ENCODE measurements around the gene AQP12A.
"Not testable (repeated sequence)": the region's sequence is repeated elsewhere in the genome, so short reads cannot be mapped to it uniquely, and the experiment has no call there.

The AQP12A gene

DNA sequence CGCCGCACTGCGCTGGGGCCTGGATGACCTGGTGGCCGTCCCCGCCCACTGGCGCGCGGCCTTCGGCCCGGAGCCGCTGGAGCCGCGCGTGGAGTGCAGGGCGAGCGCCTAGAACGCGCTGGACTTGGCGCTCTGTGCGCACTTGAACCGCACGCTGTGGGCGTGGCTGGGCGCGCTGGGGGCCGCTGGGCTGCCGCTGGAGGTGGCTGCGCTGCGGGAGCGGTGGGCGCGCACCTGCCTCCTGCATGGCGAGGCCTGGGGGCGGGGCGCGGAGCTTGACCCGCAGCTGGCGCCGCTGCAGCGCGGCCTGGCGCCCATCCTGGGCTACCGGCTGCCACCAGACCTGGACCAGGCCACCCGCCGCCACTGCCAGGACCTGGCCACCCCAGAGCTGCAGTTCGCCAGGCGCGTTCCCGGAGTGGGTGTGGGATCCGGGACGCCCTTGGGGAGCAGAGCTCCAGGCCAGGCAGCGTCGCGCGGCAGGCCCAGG is 18.9 kb upstream of the AQP12A start:
- H3K36me3 ChIP-seq, result no peaks in the 10 kb centered on the region
- no peak overlapping the region for H3K4me3 ChIP-seq (ENCODE audit: low read depth in 1 of 2, low read length in 1 of 2)
- no peaks in the 10 kb centered on the region for H3K9me3 ChIP-seq
- H3K4me1 ChIP-seq (ENCODE audit: control insufficient read depth in 1 of 2, insufficient read depth in 1 of 2, low read depth in 1 of 2, low read length in 1 of 2), result no peaks in the 10 kb centered on the region
- H3K27ac ChIP-seq, result no peak overlapping the region
- peaks cover 64% of the 10 kb centered on the region for H3K27me3 ChIP-seq
- TF ChIP-seq, protein P1, sequence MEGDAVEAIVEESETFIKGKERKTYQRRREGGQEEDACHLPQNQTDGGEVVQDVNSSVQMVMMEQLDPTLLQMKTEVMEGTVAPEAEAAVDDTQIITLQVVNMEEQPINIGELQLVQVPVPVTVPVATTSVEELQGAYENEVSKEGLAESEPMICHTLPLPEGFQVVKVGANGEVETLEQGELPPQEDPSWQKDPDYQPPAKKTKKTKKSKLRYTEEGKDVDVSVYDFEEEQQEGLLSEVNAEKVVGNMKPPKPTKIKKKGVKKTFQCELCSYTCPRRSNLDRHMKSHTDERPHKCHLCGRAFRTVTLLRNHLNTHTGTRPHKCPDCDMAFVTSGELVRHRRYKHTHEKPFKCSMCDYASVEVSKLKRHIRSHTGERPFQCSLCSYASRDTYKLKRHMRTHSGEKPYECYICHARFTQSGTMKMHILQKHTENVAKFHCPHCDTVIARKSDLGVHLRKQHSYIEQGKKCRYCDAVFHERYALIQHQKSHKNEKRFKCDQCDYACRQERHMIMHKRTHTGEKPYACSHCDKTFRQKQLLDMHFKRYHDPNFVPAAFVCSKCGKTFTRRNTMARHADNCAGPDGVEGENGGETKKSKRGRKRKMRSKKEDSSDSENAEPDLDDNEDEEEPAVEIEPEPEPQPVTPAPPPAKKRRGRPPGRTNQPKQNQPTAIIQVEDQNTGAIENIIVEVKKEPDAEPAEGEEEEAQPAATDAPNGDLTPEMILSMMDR (IDR thresholded peaks at IDR 0.05), result no peak

DNA sequence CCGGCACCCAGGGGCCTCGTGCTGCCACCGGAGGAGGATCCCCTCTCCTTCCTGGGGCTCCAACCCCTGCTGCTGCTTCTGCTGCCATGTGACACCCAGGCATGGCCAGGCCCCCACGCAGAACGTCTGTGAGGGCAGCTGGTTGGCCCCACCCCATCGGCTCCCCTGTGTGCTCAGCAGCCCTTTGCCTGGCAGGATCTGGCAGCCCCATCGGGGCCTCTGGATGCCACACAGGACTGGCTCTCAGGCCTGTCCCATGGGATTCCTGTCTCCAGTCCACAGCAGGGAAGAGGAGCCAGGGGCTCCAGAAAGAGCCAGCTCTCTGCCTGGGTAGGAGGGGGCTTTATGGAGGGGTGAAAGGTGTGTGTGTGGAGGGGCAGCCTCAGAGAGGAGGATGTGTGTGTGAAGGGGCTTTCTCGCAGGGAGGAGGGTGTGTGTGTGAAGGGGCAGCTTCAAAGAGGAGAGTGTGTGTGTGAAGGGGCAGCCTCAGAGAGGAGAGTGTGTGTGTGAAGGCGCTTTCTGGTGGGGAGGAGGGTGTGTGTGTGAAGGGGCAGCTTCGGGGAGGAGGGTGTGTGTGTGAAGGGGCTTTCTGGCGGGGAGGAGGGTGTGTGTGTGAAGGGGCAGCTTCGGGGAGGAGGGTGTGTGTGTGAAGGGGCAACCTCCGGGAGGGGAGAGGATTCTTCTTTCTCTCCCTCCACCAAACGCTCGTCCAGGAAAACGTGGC is 17.0 kb upstream of the AQP12A start:
- not testable (repeated sequence) for H3K27ac ChIP-seq; H3K9me3 ChIP-seq; H3K4me1 ChIP-seq (ENCODE audit: control insufficient read depth in 1 of 2, insufficient read depth in 1 of 2, low read depth in 1 of 2, low read length in 1 of 2); H3K36me3 ChIP-seq; H3K4me3 ChIP-seq (ENCODE audit: low read depth in 1 of 2, low read length in 1 of 2)
- peaks cover 52% of the 10 kb centered on the region for H3K27me3 ChIP-seq

DNA sequence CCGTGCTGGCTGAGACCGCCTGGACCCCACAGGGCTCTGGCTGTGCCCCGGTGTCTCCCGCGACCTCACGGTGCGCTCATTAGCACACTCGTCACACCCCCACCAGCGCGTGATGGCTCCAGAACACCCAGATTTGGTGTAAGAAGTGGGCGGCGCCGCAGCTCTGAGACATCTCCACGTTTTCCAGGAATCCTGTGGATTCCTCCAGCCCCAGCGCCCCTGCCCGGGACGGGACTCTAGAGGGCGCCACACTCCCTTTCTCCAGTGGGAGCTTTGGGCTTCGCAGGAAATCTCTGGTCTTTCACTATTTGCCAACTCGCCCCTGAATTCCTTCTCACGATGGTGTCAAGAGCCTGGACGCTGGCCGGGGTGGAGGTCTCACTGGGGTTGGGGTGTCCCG is 16.3 kb upstream of the AQP12A start:
- not testable (repeated sequence) for H3K36me3 ChIP-seq; H3K4me3 ChIP-seq (ENCODE audit: low read depth in 1 of 2, low read length in 1 of 2); H3K4me1 ChIP-seq (ENCODE audit: control insufficient read depth in 1 of 2, insufficient read depth in 1 of 2, low read depth in 1 of 2, low read length in 1 of 2); H3K9me3 ChIP-seq; H3K27ac ChIP-seq
- H3K27me3 ChIP-seq, result peaks cover 46% of the 10 kb centered on the region

DNA sequence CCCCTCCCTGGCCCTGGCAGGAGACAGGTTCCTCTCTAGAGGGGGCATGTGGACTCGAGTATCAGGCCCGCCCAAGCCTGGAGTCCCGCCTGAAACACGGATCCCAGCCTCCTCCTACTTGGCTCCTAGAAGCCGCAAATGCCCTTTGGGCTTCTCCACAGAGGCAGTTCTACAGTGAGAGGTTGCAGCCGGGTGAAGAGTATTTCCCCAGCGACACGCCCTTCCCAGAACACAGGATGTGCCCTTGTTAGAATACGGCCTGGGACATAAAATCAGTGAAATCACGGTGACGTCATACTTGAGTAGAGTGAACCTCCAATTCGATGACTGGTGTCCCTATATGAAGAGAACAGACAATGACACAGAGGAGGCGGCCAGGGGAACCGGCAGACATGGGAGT is 13.6 kb upstream of the AQP12A start:
- H3K4me1 ChIP-seq (ENCODE audit: control insufficient read depth in 1 of 2, insufficient read depth in 1 of 2, low read depth in 1 of 2, low read length in 1 of 2); H3K36me3 ChIP-seq; H3K27ac ChIP-seq; H3K4me3 ChIP-seq (ENCODE audit: low read depth in 1 of 2, low read length in 1 of 2); H3K9me3 ChIP-seq: not testable (repeated sequence)
- H3K27me3 ChIP-seq, result peaks cover 19% of the 10 kb centered on the region

DNA sequence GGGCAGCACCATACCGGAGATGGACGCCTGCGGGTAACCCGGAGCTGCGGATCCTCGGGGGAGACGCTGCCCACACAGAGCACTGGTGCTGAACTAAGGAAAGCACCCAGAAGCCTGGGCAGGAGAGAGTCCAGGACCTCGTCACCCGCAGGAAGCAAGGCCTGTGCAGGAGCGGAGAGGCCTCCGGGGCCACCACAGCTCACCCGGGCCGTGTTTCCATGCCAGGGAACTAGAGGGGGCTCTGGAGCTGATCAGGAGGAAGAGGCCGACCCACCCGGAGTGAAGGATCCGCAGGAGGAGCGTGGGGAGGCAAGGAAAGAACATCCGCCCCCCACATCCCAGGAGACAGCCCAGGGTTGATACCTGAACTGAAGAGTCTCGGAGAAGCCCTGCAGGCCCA is 12.8 kb upstream of the AQP12A start:
- not testable (repeated sequence) for H3K36me3 ChIP-seq; H3K9me3 ChIP-seq; H3K4me1 ChIP-seq (ENCODE audit: control insufficient read depth in 1 of 2, insufficient read depth in 1 of 2, low read depth in 1 of 2, low read length in 1 of 2); H3K4me3 ChIP-seq (ENCODE audit: low read depth in 1 of 2, low read length in 1 of 2); H3K27ac ChIP-seq
- peaks cover 11% of the 10 kb centered on the region for H3K27me3 ChIP-seq

DNA sequence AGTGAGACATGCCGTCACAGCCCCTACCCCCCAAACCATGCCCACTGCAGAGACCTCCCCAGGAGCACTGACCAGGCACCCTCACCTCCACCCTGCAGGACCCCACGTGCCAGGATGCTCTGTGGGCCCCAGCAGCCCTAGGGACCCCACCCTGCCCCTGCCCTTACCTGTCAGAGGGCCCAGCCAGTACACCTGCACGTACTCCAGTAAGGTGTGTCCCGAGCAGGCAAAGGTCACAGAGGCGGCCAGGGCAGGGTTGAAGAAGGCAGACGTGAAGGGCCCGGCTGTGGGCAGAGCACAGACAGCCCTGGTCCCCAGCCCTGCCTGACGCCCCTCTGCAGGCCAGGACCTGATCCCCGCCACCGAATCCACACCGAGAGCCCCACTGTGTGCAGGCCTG is 11.5 kb upstream of the AQP12A start:
- H3K4me1 ChIP-seq (ENCODE audit: control insufficient read depth in 1 of 2, insufficient read depth in 1 of 2, low read depth in 1 of 2, low read length in 1 of 2); H3K4me3 ChIP-seq (ENCODE audit: low read depth in 1 of 2, low read length in 1 of 2); H3K27me3 ChIP-seq; H3K9me3 ChIP-seq; H3K36me3 ChIP-seq; H3K27ac ChIP-seq: not testable (repeated sequence)

DNA sequence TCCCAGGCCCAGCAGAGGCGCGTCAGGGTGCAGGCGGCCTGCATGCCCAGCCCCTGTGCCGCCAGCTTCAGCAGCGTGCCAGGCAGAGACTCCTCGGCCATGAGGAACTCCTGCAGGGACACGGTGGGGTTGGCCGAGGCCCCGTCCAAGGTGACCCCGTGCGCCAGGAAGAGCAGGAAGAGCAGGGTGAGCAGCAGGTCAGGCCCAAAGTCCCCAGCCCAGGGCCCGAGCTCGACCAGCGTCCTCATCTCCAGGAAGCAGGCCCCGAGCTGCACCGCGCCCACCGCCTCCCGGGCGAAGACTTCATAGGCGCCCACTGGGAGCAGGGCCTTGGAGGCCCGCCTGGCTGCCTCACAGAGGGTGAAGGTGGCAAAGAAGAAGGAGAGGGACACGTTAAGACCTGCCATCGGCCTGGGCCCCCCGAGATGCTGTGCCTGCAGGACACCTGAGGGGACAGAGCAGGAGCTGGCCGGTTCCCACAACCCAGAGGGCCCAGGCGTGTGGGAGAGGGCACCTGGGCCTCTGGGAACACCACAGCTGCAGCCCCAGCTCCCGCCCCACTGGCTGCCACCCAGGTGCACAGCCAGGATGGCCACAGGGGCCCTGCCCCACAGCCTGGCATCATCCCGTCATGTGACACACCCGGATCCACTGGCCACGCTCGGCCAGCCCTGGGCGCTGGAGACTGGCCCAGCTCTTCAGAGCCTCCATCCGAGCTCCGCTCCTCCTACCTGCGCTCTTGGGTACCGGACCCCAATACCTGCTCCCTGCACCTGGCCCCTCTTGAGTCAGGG is 9.0 kb upstream of the AQP12A start, which contains the start of gene AQP12B:
AQP12B (minus strand) TSS at position 455 of the 794 bp plus-strand sequence; CDS start at position 407, 48 bp downstream.
- not testable (repeated sequence) for H3K27ac ChIP-seq; H3K9me3 ChIP-seq; H3K36me3 ChIP-seq; H3K4me1 ChIP-seq (ENCODE audit: control insufficient read depth in 1 of 2, insufficient read depth in 1 of 2, low read depth in 1 of 2, low read length in 1 of 2); H3K4me3 ChIP-seq (ENCODE audit: low read depth in 1 of 2, low read length in 1 of 2); H3K27me3 ChIP-seq

DNA sequence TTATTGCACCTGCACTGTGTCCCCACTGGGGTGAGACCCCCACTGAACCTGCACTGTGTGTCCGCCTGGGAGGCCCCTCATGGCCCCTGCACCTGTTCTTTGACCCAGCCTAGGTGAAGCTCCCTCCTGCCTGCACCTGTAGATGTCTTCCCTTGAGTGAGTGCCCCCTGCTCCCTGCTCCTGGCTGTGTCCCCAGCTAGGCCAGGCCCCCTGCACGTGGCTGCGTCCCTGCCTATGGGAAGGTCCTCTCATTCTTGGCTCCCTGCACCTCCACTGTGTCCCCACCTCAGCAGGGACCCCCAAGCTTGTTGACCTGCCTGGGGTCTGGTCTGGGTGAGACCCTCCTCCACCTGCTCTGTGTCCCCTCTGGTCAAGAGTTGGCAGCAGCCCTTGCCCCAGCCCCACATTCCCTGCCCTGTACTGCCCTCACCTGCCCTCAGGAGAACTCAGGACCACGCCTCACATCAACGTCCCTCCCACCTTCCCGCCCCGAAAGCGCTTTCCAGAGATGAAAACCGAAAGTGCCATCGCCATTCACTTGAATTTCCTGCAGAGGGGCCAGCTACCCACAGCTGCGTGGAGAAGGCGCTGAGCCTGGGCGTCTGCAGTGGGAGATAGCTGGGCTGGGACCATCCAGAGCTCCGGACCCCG is 8.2 kb upstream of the AQP12A start:
- H3K27me3 ChIP-seq; H3K4me1 ChIP-seq (ENCODE audit: control insufficient read depth in 1 of 2, insufficient read depth in 1 of 2, low read depth in 1 of 2, low read length in 1 of 2); H3K36me3 ChIP-seq; H3K4me3 ChIP-seq (ENCODE audit: low read depth in 1 of 2, low read length in 1 of 2); H3K27ac ChIP-seq; H3K9me3 ChIP-seq: not testable (repeated sequence)

DNA sequence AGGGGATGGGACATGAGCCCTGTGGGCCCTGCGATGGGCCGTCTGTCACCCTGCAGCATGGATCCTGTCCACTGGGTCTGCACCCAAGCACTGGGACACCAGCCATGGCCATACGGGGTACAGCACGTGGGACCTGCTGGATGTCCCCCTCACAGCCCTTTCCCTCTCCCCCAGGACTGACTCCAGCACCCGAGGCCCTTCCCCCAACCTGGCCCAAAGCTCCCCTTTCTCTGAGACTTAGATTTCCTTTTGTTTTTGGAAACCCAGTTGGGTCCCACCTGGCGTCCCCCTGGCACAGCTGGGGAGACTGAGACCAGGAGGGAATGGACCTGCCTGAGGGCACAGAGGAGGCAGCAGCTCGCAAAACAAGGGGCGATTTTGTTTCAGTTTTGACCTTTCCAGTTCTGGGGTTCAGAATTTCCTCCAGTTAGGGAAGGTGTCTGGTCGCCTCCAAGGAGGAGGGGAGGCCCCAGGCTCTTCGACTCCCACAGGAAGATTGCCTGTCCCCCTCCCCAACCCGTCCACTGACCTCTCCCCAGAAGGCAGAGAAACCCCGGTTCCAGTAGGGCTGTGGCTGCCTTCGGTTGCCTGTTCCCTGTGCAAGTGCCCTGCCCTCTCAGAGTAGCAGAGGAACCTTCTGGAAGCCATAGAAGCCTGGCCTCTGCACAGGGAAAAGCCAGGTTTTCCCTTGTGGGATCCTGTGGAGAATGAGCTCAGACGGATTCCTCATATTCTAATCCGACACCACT is 7.5 kb upstream of the AQP12A start:
- not testable (repeated sequence) for H3K9me3 ChIP-seq; H3K4me3 ChIP-seq (ENCODE audit: low read depth in 1 of 2, low read length in 1 of 2); H3K4me1 ChIP-seq (ENCODE audit: control insufficient read depth in 1 of 2, insufficient read depth in 1 of 2, low read depth in 1 of 2, low read length in 1 of 2); H3K27me3 ChIP-seq; H3K36me3 ChIP-seq; H3K27ac ChIP-seq

All from neutrophil (primary cell).